Measurements from ENCODE around the gene CEACAM21.

CEACAM21 gene

GRCh38 chr19:41619018-41619556, 43.1 kb downstream of the CEACAM21 start:
- no peak for DNase-seq (ENCODE audit: low read depth)

DNA sequence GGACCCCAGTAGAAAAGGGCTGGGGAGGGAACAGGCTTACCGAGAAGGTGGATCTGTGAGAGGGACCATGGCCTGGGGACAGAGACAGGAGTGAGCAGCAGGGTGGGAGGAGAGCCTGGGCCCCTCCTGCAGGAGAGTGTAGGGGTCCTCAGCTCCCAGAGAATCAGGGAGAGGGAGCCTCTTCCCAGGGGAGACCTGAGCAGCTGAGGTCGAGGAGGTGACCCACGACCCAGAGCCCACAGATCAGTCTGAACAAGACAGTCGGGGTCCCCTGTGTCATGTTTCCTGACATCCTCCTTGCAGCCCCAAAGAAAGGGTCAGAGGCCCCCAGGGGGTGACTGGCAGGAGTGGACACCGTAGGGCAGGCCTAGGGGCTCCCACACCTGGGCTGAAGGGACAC, 44.2 kb downstream of the CEACAM21 start:
- DNase-seq (ENCODE audit: low read depth), result no peak

GRCh38 chr19:41621226-41621625, 45.3 kb downstream of the CEACAM21 start:
- DNase-seq (ENCODE audit: low read depth), result no peak

- DNase-seq (ENCODE audit: low read depth), result no peak
Measured at GRCh38 chr19:41621654-41622053, 45.7 kb downstream of the CEACAM21 start.

GRCh38 chr19:41623360-41623759, 47.4 kb downstream of the CEACAM21 start:
- DNase-seq (ENCODE audit: low read depth), result no peak

- no peak for DNase-seq (ENCODE audit: low read depth)
Measured at GRCh38 chr19:41624515-41624914, 48.5 kb downstream of the CEACAM21 start.

DNA sequence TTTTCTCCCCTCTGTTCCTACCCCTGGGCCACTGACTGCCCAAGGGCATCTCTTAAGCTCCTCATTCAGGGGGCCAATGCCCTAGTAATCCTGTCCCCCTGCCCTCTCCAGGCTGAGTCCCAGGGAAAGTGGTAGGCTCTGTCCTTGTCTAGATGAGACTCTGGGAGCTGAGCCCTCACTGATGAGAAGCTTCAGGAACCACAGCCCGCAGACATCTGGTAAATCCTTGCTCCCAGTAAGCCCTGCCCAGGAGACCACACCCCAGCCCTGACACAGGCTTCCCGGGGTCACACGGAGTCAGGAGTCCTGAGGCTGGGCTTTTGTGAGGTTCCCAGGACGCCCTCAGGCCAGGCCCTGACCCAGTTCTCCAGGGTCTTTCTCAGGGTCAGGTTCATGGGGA, 49.0 kb downstream of the CEACAM21 start:
- DNase-seq (ENCODE audit: low read depth), result no peak

DNA sequence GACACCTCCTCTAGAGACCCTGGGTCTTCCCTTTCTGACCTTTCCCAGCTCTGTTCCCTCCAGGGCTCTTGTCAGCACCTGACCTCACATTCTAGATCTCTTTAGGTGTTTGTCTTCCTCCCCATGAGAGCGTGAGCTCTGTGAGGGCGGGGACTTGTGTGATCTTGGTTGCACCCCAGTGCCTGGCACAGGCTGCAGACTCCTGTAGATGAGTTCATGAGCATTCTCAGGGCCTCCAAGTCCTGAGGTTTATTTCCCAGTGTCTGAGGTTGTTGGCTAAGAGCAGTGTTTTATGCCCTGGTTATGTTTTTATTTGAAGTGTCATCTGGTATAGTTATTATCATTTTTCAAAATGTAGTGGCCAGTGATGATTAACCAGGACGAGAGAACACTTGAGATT, 50.3 kb downstream of the CEACAM21 start:
- no peak for DNase-seq (ENCODE audit: low read depth)

GRCh38 chr19:41626877-41627276, 50.9 kb downstream of the CEACAM21 start, which contains the start of gene CEACAM4:
Gene CEACAM4 (minus strand): TSS chr19:41627074. CDS start chr19:41626963, 111 bp downstream.
- DNase-seq (ENCODE audit: low read depth), result no peak

- DNase-seq (ENCODE audit: low read depth), result no peak
Measured at GRCh38 chr19:41627966-41628675, 52.2 kb downstream of the CEACAM21 start.

Data from ELR (cell line).